ENCODE measurements around the gene FITM2.

The FITM2 gene

DNA sequence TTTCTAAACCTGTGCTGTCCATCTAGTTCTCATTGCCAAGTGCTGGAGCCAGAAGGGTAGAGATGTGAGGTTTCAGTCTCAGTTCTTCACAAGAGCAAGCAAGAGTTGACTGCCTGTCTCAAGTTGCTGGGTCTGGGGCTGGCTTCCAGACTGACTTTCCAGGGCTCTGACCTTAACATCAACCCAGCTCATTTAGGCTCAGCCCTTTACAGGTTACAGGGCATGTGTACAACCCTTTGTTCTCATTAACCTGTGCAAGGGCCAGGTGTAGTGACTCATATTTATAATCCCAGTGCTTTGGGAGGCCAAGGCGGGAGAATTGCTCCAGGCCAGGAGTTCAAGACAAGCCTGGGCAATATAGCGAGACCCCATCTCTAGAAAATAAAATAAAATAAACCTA is 30.6 kb downstream of the FITM2 start:
- DNase-seq (ENCODE audit: low read depth): no peak

DNA sequence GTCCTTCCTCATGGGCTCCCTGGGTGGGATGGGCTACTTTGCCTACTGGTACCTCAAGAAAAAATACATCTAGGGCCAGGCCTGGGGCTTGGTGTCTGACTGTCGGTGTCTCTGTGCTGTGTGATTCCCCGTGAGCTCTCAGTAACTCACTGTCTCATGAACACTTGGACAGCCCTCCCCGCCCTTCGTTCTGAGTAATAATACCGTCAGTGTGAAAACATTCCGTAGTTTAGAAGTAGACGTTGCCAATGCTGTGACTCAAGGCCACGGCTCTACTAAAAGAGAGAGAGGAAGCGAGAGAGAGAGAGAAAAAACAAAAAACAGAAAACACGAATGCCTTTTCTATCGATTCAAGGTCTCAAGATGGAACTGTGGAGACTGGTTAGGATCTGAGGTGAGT is 31.8 kb downstream of the FITM2 start:
- no peak for DNase-seq (ENCODE audit: low read depth)

DNA sequence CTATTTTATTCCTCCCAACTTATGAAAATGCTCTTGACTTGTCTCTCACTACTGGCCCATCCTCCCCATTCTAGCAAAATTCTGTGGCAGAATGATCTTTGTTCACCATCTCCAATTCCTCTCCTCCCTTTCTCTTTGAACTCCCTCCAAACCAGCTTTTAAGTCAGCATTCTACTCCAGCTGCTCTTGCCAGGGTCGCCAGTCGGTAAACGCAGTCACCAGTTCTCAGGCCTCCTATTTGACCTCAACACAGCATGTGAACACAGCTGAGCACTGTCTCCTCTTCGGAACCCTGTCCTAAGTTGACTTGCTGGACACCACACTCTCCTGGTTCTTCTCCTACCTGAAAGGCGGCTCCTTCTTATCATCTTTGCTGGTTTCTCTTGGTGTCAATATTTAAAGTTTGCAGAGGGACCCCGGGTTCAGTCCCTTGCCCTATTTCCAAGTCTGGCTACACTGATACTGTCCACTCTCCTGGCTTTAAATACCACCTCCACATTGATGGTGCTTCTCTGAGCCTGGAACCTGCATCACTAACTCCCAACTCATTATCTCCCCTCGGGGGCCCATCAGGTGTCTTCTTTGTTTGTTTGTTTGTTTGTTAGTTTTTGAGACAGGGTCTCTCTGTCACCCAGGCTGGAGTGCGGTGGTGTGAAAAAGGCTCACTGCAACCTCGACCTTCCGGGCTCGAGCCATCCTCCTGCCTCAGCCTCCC is 36.5 kb downstream of the FITM2 start:
- DNase-seq (ENCODE audit: low read depth): no peak

DNA sequence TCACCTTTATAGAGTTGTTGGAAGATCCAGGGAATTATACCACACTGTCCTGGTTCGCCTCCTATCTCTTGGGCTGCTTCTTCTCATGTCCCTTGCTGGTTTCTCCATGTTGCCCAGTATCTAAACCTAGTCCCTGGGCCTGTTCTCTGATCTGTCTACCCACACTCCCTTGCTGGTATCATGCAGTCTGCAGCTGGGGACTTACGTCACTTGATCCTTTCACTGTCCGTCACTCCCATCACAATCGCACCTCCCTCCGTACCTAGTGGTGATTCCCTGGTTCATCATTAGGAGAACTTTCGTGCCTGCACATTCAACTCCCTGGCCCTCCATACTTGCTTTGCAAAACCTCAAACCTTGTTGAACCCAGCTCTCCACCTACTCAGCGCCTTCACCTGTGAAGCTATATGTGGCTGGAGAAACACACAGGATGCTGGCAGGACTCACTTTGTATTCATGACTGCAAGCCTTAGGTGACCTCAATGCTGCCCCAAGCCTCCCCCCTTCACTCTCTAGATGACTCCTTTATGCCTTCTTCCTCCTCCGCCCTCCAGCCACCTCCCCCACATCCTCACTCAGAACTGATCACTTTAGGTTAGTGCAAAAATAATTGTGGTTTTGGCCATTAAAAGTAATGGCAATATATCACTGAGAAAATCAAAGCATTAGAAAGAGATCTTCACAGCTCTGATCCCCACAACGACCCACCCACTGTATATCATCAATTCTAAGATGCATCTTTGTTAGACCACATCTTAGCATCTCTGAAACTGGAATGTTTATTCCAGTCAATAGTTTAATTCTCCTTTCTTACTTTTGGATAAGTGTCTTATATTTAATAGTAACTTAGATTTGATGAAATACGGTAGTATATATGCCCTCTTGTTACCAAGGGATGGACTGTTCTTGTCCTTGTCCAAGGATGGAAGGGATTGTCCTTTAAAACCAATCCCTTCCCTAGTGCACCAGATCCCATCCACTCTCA is 37.5 kb downstream of the FITM2 start:
- DNase-seq (ENCODE audit: low read depth): no peak

DNA sequence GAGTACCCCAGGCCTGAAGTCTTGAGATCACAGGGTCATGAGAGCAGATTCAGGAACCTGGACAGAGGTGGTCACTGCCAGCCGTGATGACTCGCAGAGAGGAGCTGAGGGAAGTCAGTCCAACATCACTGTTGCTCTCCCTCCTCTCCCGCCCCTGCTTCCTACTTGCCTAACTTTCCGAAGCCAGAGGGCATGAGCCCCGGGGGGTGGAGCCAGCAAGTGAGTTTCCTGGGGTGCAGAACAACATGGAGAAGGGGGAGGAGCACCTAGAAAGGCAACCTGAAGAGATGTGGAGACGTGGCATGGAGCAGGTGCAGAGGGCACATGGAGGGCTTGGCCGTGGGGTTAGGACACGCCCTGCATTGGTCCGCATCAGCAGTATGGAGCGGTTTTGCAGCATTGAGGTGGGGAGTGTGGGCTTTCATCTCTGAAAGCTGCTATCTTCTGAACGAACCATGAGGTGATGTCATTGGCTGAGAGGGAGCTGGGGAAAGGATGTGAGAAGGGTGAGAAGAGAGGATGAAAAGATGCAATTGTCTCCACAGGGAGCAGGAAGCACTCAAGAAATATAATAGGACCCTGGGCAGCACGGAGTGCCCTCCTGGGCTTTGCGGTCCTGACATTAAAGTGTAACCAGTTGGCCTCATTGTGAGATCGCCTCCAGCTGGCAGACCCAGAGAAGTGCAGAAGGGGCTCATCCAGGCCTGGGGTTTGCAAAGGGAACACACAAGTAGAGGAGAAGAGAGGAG is 38.9 kb downstream of the FITM2 start:
- DNase-seq (ENCODE audit: low read depth): no peak

DNA sequence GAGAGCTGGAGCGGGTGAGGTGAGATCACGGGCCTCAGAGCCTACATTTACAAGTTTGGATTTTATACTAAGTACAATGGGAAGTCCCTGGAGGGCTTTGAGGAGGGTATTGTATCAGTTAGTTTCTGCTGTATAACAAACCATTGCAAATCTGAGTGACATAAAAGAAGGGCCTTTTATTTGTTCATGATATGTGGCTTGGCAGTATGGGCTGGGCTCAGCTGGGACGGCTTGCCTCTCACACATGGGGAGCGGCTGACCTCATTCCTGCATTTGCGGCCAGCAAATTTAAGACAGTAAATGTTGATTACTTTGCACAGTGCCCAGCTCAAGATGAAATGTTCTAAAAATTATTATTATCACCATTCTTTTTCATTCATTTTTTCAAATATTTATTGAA is 42.2 kb downstream of the FITM2 start:
- DNase-seq (ENCODE audit: low read depth): no peak

DNA sequence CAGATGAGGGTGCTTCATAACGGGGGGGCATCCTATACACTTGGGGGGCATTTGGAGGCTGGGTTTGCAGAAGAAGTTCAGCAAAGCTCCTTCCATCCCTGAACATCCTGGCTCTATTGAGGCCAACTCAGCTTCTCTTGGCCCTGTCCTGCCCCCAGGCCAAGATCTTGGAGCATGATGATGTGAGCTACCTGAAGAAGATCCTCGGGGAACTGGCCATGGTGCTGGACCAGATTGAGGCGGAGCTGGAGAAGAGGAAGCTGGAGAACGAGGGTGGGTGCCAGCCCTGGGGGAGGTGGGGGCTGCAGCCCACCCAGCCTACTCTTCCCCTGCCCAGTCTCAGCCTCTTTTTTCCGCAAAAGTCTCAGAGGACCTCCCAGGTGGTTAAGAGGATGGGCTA is 46.7 kb downstream of the FITM2 start:
- DNase-seq (ENCODE audit: low read depth): no peak

DNA sequence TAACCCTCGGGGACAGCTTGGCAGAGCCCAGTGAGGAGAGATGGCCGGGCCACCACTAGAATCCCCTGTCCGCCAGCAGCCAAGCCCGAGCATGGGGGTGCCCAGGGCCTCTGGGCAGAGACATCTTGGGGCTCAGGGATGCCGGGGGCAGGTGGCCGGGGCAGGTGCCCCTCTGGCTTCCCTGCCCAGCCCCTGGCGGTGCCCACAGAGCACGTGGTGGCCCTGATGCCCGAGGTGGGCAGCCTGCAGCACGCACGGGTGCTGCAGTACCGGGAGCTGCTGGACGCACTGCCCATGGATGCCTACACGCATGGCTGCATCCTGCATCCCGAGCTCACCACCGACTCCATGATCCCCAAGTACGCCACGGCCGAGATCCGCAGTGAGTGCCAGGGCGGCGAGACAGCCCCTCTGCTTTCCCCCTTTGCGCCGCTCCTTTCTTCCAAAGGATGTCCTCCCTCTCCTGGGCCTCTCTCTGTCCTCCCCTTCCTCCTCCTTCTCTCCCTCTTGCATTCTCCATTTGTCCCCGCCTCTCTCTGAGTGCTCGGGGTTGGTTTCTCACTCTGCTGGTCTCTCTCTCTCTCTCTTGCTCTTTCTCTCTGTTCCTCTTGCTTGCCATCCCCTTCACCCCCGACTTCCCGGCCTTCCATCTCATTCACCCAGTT is 52.6 kb downstream of the FITM2 start:
- DNase-seq (ENCODE audit: low read depth): no peak

DNA sequence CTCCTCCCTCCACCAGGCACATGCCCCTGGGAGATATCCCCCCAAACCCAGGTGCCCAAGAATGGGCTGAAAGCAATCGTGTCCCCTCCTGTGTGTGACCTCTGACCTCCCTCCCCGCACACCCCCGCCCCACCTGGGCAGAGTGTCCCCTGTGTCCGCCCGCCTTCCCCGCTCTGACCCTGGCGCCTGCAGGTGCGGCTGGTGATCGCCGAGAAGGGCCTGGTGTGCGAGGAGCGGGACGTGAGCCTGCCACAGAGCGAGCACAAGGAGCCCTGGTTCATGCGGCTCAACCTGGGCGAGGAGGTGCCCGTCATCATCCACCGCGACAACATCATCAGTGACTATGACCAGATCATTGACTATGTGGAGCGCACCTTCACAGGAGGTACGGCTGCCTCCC is 54.0 kb downstream of the FITM2 start:
- DNase-seq (ENCODE audit: low read depth): no peak

DNA sequence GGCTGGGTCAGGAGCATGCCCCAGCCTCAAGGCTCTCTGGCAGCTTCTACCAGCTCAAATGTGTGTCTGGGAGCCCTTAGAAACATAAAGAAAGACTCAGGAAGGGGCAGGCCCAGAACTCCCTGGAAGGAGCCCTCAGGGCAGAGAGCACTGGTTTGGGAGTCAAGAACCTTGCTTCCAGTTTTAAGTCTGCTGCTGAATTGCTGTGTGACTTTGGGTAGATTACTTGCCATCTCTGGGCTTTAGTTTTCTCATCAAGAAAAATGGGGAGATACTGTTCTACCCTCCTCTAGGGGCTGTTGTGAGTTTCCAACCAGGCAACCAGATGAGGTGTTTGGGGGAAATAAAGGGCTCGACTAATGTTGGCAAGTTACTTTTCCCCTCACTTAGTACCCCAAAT is 55.1 kb downstream of the FITM2 start:
- DNase-seq (ENCODE audit: low read depth): no peak

DNA sequence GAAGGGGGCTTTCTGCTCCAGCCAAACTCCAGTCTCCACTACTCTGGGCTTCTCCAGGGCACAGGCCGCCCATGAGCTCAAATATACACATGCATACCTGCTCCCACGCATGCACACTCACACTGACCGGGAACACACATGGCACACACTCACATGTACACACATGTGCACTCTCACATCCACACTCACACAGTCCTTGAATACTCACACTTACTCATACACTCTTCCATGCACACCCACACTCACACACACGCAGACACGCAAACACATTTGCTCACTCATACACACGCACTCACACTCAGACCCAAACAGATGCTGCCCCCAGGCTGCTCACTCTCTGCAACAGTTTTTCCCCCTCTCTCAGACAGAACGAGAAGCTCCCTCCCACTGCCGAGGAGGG is 56.9 kb downstream of the FITM2 start:
- no peak for DNase-seq (ENCODE audit: low read depth)

DNA sequence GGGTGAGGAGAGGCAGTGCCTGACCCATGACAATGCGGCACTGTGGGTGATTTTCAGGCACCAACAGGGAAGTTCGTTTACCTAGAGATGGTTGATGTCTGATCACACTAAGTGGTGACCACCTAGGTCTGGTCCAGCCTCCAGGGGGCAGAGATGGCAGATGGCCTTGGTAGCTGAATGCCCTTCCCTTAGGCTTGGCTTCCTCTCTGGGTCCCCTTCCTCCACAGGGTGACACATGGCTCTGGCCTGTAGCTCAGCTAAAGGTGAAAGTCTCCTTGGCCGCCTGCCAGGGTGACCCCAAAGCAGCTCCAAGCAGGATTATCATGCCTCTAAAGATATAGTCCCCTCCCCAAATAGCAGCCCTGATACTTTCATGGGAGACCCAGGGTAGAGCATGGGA is 57.5 kb downstream of the FITM2 start:
- no peak for DNase-seq (ENCODE audit: low read depth)
